Osteoblast (primary cell): ENCODE data around the gene LCNL1. TPM values are rescaled to one million over a fixed set of nuclear protein-coding genes. Genes with fewer than 3 reads are reported as not detected.

ENCODE experiments used
- DNase-seq: peaks from one replicate; pipeline ENCODE4 v3.0.0; 2011; ENCODE audit warnings: low spot score, mixed read lengths; ENCODE audit not compliant: insufficient read length; ENCODE audit errors: missing footprints
- H2AFZ ChIP-seq: 2 replicates; pipeline ENCODE4 v1.6.0; 2011; ENCODE audit warnings: mild to moderate bottlenecking, low read length
- H3K27ac ChIP-seq: 2 replicates; pipeline ENCODE4 v1.5.1; 2011; ENCODE audit warnings: mild to moderate bottlenecking, low read depth, low read length, moderate library complexity
- H3K27me3 ChIP-seq: 2 replicates; pipeline ENCODE4 v1.6.0; 2012; ENCODE audit warnings: mild to moderate bottlenecking, control low read depth, inconsistent platforms, low read length, moderate library complexity; ENCODE audit not compliant: insufficient read depth
- H3K36me3 ChIP-seq: 2 replicates; pipeline ENCODE4 v1.5.1; 2011; ENCODE audit warnings: mild to moderate bottlenecking, low read length, control low read depth, moderate library complexity; ENCODE audit not compliant: insufficient read depth
- H3K4me1 ChIP-seq: 2 replicates; pipeline ENCODE4 v1.5.1; 2011; ENCODE audit warnings: mild to moderate bottlenecking, low read length, control low read depth, moderate library complexity; ENCODE audit not compliant: insufficient read depth
- H3K4me2 ChIP-seq: 2 replicates; pipeline ENCODE4 v1.6.0; 2011; ENCODE audit warnings: mild to moderate bottlenecking, low read length; ENCODE audit not compliant: insufficient read depth
- H3K4me3 ChIP-seq: fragments of 200-600 bp; sonication (generic); 3 replicates; pipeline ENCODE4 v1.5.1; 2012; ENCODE audit warnings: mild to moderate bottlenecking, low read length, inconsistent platforms; ENCODE audit not compliant: insufficient read depth
- H3K79me2 ChIP-seq: 2 replicates; pipeline ENCODE4 v1.6.0; 2012; ENCODE audit warnings: mild to moderate bottlenecking, low read length, control low read depth, inconsistent platforms; ENCODE audit not compliant: insufficient read depth
- H3K9me3 ChIP-seq: 2 replicates; pipeline ENCODE4 v1.5.1; 2011; ENCODE audit warnings: low read depth, low read length, control low read depth
- H4K20me1 ChIP-seq: 2 replicates; pipeline ENCODE4 v1.6.0; 2012; ENCODE audit warnings: mild to moderate bottlenecking, low read length, control low read depth; ENCODE audit not compliant: insufficient read depth
- total RNA-seq: library from RNA; depleted of rRNA; stranded (reverse); fragments of >200 nt; gene quantifications from 2 replicates; pipeline ENCODE4 v1.2.3, GENCODE V29; 2012
- TF ChIP-seq, protein P1 (sequence below): IDR thresholded peaks from 2 replicates; pipeline ENCODE4 v1.5.1; 2011; ENCODE audit warnings: mild to moderate bottlenecking, low read depth, low read length, moderate library complexity; ENCODE audit errors: extremely low read depth

LCNL1 gene
- total RNA-seq, 1 donor = 5.4 TPM

DNA sequence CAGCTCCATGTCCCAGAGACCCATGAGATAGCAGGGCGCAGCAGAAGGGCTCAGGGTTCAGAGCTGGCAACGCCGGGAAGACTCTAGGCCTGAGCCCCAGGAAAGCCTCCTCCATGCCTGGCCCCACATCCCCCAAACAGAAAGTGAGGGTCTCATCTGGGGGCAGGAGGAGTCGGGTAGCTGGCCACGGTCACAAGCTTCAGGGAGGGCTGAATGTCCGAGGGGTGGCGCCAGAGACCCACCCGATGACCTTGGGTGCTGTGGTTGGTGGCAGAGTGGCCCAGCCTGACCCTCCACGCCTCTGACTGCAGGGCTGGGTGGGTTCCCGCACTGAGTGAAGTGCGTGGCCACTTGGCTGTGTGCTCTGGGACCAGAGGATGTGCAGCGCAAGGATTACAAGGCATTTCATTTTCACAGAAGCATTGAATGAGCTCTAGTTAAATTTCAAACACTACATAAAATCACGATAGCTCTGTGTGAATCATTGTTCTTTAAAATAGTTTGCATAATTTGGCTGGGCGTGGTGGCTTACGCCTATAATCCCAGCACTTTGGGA is 34.8 kb upstream of the LCNL1 start:
- H3K27me3 ChIP-seq = no peaks in the 10 kb centered on the region
- peaks cover 16% of the 10 kb centered on the region for H3K4me1 ChIP-seq
- no peaks in the 10 kb centered on the region for H3K9me3 ChIP-seq
- no peak overlapping the region for H3K4me3 ChIP-seq
- DNase-seq = peak; percentile 96
- no peak overlapping the region for H2AFZ ChIP-seq
- TF ChIP-seq, protein P1, sequence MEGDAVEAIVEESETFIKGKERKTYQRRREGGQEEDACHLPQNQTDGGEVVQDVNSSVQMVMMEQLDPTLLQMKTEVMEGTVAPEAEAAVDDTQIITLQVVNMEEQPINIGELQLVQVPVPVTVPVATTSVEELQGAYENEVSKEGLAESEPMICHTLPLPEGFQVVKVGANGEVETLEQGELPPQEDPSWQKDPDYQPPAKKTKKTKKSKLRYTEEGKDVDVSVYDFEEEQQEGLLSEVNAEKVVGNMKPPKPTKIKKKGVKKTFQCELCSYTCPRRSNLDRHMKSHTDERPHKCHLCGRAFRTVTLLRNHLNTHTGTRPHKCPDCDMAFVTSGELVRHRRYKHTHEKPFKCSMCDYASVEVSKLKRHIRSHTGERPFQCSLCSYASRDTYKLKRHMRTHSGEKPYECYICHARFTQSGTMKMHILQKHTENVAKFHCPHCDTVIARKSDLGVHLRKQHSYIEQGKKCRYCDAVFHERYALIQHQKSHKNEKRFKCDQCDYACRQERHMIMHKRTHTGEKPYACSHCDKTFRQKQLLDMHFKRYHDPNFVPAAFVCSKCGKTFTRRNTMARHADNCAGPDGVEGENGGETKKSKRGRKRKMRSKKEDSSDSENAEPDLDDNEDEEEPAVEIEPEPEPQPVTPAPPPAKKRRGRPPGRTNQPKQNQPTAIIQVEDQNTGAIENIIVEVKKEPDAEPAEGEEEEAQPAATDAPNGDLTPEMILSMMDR = peak; percentile 53
- peaks cover 4% of the 10 kb centered on the region for H4K20me1 ChIP-seq
- H3K27ac ChIP-seq = no peak overlapping the region
- H3K36me3 ChIP-seq = no peaks in the 10 kb centered on the region
- peaks cover 10% of the 10 kb centered on the region for H3K79me2 ChIP-seq
- H3K4me2 ChIP-seq = no peak overlapping the region

DNA sequence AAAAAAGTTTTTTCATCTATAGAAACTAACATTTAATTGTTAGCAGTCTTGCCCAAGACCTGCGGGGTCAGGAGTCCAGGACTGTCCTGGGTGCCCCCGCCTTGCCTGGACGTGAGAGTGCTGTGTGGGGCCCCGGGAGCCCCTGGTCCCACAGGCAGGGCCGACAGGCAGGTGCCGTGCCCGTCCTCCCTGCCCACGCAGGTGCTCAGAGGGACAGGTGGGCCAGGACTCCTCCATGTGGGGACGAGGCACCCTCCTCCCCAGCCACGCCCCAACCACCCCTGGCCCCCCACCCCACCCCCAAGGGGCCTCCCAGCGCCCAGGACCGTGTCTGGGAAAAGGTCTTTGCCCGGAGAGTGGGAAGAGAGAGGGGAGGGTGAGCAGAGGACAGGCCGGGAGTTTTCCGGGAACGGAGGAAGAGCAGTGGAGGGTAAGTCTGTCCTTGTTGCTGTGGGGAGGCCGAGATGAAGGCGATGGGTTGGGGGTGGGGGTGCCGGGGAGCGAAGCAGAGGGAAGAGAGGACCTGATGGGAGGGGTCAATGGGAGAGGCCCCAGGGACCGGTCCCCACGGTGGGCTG is 33.5 kb upstream of the LCNL1 start:
- no peaks in the 10 kb centered on the region for H3K36me3 ChIP-seq
- H3K27me3 ChIP-seq = no peaks in the 10 kb centered on the region
- TF ChIP-seq, protein P1 = no peak
- DNase-seq = peak; percentile 62
- peak overlapping the region; percentile 79 for H3K4me3 ChIP-seq
- H4K20me1 ChIP-seq = no peaks in the 10 kb centered on the region
- peak overlapping the region; percentile 90 for H3K4me2 ChIP-seq
- H3K27ac ChIP-seq = no peak overlapping the region
- H3K79me2 ChIP-seq = no peaks in the 10 kb centered on the region
- peaks cover 11% of the 10 kb centered on the region for H3K4me1 ChIP-seq
- H2AFZ ChIP-seq = peak overlapping the region; percentile 59
- H3K9me3 ChIP-seq = no peaks in the 10 kb centered on the region

DNA sequence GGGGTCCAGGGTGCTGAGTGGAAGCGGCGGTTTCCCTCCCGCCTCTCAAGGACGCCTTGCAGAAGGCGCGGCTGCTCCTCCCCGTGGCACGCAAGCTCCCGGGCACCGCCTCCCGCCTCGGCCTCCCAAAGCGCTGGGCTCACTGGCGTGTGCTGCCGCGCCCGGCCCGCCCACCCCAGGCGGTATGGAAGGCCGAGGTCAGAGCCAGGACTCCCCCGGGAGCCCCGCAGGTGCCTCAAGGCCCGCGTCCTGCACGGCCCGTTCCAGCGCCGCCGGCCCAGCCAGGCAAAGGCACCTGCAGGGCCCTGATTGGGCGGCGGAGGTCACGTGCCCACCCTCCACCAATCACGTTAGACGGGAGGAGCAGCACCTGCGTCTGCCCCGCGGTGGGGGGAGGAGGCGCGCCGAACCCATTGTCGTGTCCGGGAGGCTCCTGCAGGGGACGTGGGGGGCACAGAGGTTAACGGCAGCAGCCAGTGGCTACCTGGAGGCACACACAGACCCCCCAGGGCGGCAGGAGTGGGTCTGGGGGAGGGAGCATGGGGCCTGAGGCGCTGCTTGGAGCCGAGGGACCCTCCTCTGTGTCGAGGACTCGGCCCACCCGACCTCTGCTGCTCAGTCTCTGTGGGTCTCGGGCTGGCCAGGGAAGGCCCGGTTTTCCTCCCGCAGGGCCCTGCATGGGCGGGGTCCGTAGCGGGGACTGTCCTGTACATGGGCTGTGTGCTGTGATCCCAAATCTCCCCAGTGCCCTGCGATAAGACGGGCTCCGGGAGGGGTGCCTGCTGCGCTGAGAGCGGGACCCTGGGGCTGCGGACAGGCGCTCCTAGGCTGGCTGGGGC is 32.8 kb upstream of the LCNL1 start:
- peak; percentile 100 for DNase-seq
- no peaks in the 10 kb centered on the region for H3K27me3 ChIP-seq
- TF ChIP-seq, protein P1 = no peak
- no peaks in the 10 kb centered on the region for H3K36me3 ChIP-seq
- no peaks in the 10 kb centered on the region for H3K79me2 ChIP-seq
- no peaks in the 10 kb centered on the region for H3K9me3 ChIP-seq
- peak overlapping the region; percentile 79 for H3K4me3 ChIP-seq
- H4K20me1 ChIP-seq = no peaks in the 10 kb centered on the region
- H2AFZ ChIP-seq = peak overlapping the region; percentile 93
- H3K27ac ChIP-seq = no peak overlapping the region
- H3K4me1 ChIP-seq = peaks cover 8% of the 10 kb centered on the region
- peak overlapping the region; percentile 90 for H3K4me2 ChIP-seq

DNA sequence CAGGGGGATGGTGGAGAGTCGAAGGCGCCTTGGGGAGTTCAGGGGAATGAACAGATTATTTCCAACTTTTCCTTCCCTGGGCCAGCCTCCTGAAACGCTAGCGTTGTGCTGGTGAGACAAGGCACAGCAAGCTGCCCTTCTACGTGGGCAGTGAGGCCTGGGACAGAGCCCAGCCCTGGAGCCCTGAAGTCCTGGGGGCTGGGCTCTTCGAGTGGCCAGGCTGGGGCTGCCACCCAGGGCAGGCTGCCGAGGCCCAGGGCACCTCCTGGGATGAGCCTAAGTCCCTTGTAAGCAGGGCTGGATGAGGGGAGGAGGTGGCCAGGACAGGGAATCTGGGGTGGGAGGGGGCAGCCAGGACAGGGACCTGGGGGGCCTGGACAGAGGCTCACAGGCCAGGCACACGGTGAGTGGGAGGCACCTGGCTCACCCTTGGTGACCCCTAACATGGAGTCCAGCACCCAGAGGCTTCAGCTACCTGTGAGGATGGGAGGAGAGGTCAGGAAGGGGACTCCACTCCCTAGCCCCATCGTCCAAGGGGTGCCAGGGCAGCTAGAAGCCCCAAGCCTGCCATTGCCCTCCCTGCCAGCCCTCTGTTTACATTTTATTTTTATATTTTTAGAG is 32.0 kb upstream of the LCNL1 start:
- Histone ChIP-seq H3K27ac (no peak overlapping the region), H2AFZ (peak overlapping the region; percentile 93), H3K79me2 (no peaks in the 10 kb centered on the region), H3K36me3 (no peaks in the 10 kb centered on the region), H3K4me1 (peaks cover 8% of the 10 kb centered on the region), H3K9me3 (no peaks in the 10 kb centered on the region), H4K20me1 (no peaks in the 10 kb centered on the region), H3K4me3 (peak overlapping the region; percentile 79), H3K4me2 (peak overlapping the region; percentile 90), H3K27me3 (no peaks in the 10 kb centered on the region)
- peak; percentile 86 for DNase-seq
- TF ChIP-seq, protein P1 = no peak
